Measurements from ENCODE around the gene ATP11C.

- no peak for TF ChIP-seq REST (IDR thresholded peaks at IDR 0.05; ENCODE audit: insufficient read depth in 1 of 2, low read depth in 2 of 2, low read length in 2 of 2)
- no peak for TF ChIP-seq POLR2AphosphoS5 (IDR thresholded peaks at IDR 0.05; ENCODE audit: low read depth, low read length)
- TF ChIP-seq FOXP2 (optimal IDR thresholded peaks at IDR 0.05; ENCODE audit: borderline replicate concordance, extremely low read depth, extremely low read length, insufficient read depth): no peak
Observed at GRCh38 chrX:139907078-139907477, 25.8 kb downstream of the ATP11C start.
